H1 (cell line): Measurements from ENCODE around the gene MCUR1. TPM values are rescaled to one million over a fixed set of nuclear protein-coding genes. Genes with fewer than 3 reads are reported as not detected.

ENCODE experiments used
- E2F6 ChIP-seq: IDR thresholded peaks from 2 replicates; pipeline ENCODE4 v1.6.1; 2012; ENCODE audit warnings: inconsistent platforms
- EP300 ChIP-seq, 2 experiments: IDR thresholded peaks; 1 replicate in 1 of 2; 2 replicates in 1 of 2; pipeline ENCODE4 v1.6.1; 2011 to 2012; ENCODE audit warnings: low read depth in 2 of 2, low read length in 2 of 2, mild to moderate bottlenecking in 2 of 2, borderline replicate concordance in 1 of 2, inconsistent platforms in 1 of 2, moderate library complexity in 1 of 2
- polyA plus RNA-seq, 7 experiments: library from polyadenylated mRNA; depleted of rRNA in 3 of 7; stranded (reverse) in 5 of 7; unstranded in 2 of 7; fragments of >200 nt in 5 of 7; fragments of 200-250 nt in 2 of 7; gene quantifications; 1 replicate in 5 of 7; 2 replicates in 1 of 7; 4 replicates in 1 of 7; pipeline versions ENCODE4 v1.2.1 to v1.2.3, GENCODE V29; 2011 to 2013; ENCODE audit warnings: missing spikeins in 2 of 7, mixed read lengths in 2 of 7
- total RNA-seq: library from RNA; stranded (reverse); fragmentation: NEBNext Ultra II Directional; extraction: Animal tissue kit (Norgen Biotek cat#: 25700); gene quantifications from 2 replicates; pipeline ENCODE4 v1.2.1, GENCODE V29; 2021

Gene MCUR1
- total and polyA plus RNA-seq, 2 of the 8 experiments (the other 6 are each of a cell fraction or from before 2014, with no cell fraction given), result 9.6 to 37.3 TPM

- no peak for TF ChIP-seq E2F6
- no peak for TF ChIP-seq EP300 (IDR thresholded peaks at IDR 0.05; ENCODE audit: borderline replicate concordance in 1 of 2, low read depth in 2 of 2, low read length in 2 of 2)
Observed at GRCh38 chr6:13778028-13778427, 36.3 kb downstream of the MCUR1 start (continued).
